Caki2 (cell line): Measurements from ENCODE around the gene FAF1. TPM values are rescaled to one million over a fixed set of nuclear protein-coding genes. Genes with fewer than 3 reads are reported as not detected.

Experiments
- DNase-seq: peaks from one replicate; pipeline ENCODE4 v3.0.0-alpha.2; 2015; ENCODE audit warnings: low read depth
- in situ Hi-C: cut with HindIII; loops from 2 replicates; pipeline ENCODE4 v1.10.0; 2016; ENCODE audit warnings: low sequenced_read_pairs, low pct_unique_long_range_greater_than_20kb, mixed read lengths
- total RNA-seq: library from RNA; depleted of rRNA; stranded (reverse); fragments of >200 nt; shearing (Covaris generic); gene quantifications from 2 replicates; pipeline ENCODE4 v1.2.3, GENCODE V29; 2014; ENCODE audit warnings: low replicate concordance

FAF1 gene
- total RNA-seq, 1 experiment from 2014 or later: 23.7 TPM

DNA sequence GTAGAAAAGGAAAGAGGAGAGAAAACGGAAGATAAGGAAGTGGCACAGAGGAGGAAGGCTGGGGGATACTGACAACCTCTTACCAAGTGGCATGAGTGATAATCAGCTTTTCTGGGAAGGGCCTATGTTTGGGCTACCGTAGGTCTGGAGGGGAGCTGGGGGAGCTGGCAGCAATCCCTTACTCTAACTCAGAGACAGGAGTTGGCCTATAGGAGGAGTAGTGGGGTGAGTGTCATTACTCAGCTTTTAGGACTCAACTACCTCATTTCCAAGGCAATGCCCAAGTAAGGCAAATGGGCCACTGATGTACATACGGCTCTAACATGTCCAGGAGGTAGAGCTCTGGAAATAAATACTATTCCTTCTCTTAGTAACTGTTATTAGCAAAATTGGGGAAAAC lies 488.1 kb downstream of the FAF1 start:
- in situ Hi-C loops: no loop called here
- DNase-seq: no peak

DNA sequence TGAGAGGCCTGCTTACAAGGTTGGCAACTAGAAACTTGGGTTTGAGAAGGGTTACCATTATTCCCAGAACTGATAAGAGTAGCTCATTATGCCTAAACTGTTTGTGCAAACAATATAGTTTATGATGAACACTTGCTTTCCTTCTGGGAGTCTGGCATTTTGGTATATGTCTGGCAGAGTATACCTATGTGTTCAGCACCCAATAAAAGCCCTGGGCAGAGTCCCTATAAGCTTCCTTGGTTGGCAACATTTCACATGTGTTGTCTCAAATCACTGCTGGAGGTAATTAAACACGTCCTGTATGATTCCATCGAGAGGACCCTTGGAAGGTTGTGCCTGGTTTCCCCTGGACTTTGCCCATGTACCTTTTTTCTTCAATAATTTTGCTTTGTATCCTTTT lies 497.1 kb downstream of the FAF1 start:
- in situ Hi-C loops: no loop called here
- no peak for DNase-seq

DNA sequence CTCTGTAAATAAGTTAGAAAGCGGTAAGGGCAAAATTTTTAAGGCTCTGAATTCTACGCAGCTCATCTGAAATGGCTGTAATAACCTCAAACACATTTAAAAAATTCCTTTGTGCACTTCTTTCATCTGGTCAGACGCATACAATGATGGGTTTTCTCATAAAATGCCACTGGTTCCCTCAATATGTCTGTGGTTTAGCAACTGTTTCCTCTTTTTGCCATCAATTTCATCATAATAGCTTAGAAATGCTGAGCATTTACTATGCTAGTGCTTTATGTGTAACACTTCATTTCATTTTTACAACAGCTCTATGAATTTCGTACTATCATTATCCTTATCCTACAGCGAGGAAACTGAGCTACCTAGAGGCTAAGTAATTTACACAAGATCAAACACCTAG lies 501.6 kb downstream of the FAF1 start:
- in situ Hi-C loops: no loop called here

DNA sequence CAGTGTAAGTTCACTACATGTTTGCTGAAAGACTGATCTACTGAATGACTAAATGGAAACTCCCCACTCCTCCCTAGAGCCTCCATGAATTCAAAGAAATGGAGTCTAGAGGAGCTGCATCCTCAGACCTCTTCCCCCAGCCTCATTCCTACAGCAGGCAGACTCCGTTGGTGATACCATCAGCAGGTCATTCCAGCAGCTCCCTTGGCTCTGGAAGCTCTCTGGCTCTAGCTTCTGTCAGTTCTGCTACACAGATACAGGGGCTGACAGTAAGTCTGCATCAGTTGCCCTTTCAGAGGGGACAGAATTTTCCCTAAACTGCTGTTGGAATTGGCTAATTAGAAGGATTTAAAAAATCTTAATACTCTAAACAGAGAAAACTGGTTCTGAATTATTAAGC lies 505.2 kb downstream of the FAF1 start:
- DNase-seq: no peak
- in situ Hi-C loops: no loop called here

More for the DNA sequence above, 501.6 kb downstream of the FAF1 start:
- DNase-seq: no peak

DNA sequence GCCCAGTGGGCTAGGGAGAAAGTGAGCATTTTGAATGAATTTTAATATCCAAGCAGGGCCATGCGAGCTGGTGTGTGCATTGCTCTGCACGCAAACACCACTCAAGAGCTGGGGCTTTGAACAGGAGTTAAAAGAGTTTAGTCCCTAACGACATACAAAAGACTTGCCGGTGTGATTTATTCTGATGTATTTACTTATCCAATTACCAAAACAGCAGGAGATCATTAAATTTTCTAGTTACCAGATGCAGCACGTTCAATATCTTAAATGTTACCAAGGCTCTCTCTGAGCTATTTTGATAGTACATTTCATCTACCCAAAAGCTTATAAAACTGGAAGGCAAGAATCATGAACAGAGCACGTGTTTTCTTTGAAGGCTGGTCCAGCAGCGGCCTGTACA lies 506.8 kb downstream of the FAF1 start:
- no peak for DNase-seq
- in situ Hi-C loops: no loop called here

DNA sequence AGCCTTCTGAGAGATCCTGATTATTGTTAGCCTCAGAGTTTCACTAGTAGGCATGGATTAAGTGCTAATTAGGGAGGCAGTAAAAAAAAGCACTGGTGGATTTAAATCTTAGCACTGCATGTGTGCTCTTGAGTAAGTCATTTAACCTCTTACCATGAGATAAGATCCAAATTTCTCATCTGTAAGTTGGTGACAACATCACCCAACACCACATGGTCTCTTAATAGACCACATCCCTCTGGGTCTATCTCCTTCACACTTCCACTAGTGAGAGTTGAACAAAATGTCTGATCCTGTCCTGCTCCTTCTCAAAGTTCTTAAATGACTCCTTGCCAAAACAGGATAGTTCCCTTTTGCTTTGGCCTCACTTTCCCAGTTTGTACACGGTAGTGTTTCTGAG lies 507.4 kb downstream of the FAF1 start:
- in situ Hi-C loops: no loop called here

DNA sequence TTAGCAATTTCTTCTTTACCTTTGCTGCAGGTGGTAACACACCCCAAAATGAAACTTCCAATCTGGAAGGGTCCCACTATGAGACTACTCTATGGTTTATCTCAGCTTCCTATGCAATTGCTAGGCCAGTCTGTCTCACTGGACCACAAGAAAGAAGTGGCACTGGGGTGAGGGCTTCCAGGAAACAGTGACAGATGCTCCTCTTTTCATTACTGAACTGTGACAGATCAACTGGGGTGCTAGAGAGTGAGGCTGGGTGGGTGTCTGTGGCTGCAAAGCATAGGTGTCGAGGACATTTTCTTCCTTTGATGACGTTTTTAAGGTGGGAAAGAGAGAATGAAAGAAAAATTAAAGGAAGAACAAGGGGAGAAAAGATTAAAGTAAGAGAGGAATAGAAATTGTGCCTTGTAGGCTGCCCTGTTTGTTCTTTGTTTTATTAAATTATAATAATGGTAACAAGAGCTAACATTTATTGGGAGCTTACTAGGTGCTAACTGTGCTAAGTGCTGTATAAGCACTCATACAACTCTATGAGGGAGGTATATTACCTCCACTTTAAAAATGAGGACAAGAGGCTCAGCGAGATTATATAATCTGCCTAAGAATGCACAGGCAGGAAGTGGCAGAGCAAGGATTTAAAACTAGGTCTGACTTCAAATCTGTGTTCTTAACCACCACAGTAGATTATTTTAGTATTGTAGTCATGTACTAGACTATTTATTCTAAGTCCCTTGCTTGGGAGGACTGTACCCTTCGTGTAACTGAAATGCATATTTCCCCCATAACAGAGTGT lies 509.0 kb downstream of the FAF1 start:
- in situ Hi-C loops: no loop called here
- DNase-seq: no peak

More for the DNA sequence above, 507.4 kb downstream of the FAF1 start:
- no peak for DNase-seq

DNA sequence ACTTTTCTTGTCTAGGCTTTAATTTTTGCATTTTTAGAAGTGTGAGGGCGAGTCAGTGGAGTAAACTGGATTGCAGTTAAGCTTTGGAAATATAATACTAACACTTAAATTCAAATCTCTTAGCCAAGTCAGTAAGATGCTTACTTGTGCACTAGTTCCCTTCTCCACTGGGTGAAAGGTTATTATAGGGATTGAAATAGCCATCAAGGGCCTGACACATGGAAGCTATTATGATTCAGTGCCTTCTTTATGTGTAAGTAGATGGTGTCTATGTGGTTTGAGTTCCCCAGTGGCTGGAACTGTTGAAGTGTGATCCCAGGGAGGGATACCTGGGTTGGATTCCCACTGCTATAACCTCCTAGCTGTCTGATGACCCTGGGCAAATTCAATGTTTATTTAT lies 512.1 kb downstream of the FAF1 start:
- in situ Hi-C loops: no loop called here

DNA sequence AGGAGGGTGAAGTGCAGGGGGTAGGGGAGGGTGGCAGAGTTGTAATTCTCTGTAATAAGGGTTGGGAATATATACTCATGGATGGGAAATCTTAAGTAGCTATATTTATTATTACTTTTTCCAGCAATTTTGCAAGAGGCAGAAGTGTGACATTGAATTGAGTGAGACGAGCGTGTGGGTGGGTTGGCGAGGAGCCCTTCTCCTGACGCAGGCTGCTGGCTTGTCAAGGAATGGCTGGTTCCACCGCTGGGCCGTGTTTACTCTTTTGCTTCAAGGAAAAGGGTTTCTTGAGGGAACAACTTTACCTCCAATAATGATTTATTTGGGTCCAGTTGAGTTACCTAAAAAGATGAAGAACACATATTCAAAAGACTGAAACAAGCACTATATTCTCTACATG lies 518.9 kb downstream of the FAF1 start:
- in situ Hi-C loops: no loop called here
- DNase-seq: no peak

More for the DNA sequence above, 512.1 kb downstream of the FAF1 start:
- no peak for DNase-seq

DNA sequence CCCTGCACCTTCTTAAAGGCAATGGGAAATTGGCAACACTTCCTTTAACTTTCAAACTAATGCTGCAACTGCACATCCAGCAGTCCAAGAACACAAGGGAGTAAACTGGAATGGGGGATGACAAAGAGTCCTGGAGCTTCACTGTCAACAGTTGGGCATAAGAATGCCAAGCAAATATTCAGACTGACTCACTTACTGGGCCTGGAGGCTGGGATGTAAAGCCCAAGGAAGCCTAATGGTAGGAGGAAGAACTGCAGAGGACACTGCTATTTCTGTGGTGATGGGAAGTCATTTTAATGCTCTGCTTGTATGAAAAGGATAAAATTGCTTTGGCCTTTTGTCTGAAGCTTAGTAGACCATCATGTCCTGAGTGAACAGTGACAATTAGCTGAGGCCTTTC lies 521.1 kb downstream of the FAF1 start:
- in situ Hi-C loops: no loop called here
- no peak for DNase-seq

DNA sequence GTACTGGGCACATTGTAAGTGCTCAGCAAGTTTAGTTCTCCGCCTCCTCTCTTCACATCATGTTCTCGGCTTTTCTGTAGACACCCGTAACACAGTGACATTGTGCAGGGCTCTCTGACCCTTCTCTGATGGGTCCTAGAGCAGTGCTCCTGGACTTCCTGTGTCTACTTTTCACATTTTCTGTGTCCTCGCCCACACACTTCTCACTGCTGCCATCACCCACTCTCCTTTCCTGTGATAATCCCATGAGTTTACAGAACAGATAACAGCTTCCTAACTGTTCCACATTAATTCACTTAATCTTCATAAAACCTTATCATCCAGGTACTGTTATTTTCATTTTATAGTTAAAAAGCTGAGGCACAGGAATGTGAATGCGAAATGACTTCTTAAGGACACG lies 523.6 kb downstream of the FAF1 start:
- in situ Hi-C loops: no loop called here
- no peak for DNase-seq

DNA sequence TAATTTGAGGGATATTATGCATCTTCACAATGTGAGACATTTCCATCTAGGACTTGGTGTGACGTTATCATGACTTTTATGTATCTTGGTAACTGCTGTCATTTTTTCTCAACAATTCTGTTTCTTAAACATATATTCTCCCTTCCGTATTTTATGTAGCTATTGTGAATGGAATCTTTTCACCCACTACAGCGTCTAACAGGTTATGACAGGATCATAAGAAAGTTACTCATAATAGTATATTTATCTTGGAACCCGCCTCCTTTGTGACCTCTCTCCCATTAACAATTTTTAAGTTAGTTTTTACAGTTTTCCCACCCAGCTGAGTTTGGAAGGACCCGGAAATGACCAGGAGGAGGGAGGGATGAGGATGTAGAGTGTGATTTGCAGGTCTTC lies 530.1 kb downstream of the FAF1 start:
- in situ Hi-C loops: no loop called here

DNA sequence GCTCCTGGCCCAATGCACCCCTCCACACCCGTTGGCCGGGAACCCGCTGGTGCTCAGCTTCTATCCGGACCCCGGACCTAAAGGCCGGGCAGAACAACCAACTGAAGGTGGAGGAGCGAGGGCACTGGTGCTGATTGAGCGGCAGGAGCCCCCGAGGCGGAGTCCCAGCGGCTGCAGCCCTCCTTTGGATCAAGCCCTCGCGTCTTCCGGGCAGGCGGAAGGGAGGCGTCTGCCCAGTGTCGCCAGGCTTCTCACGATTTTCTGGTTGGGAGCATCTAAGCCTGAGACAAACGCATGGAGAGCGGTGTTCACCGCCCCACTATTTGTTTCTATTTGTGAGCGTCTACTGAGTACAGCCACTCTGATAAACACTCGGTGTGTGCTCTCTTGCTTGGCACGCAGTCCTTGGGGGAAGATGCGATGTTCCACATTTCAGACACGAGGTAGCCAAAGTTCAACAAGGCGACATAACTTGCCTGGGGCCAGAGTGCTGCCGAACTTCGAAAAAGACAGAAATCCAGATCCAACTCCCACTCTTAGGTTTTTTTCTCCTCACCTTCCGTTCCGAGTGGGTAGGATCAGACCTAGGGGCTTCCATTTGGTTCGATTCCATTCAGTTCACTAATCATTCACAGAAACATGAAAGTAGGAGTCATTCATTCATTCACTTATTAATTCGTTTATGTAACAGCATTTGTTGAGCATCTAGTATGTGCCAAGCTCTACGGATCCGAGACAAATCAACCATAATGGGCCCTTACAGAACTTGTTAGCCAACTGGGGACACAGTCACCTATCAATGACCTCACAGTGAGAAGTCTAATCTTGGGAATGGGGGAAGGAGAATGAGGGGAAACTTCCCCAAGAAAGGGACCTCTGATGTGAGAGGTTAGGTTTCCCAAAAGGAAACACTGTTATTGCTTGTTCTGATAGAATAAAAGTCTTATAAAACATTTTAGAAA lies 532.0 kb downstream of the FAF1 start:
- in situ Hi-C loops: no loop called here
- no peak for DNase-seq

More for the DNA sequence above, 530.1 kb downstream of the FAF1 start:
- no peak for DNase-seq

DNA sequence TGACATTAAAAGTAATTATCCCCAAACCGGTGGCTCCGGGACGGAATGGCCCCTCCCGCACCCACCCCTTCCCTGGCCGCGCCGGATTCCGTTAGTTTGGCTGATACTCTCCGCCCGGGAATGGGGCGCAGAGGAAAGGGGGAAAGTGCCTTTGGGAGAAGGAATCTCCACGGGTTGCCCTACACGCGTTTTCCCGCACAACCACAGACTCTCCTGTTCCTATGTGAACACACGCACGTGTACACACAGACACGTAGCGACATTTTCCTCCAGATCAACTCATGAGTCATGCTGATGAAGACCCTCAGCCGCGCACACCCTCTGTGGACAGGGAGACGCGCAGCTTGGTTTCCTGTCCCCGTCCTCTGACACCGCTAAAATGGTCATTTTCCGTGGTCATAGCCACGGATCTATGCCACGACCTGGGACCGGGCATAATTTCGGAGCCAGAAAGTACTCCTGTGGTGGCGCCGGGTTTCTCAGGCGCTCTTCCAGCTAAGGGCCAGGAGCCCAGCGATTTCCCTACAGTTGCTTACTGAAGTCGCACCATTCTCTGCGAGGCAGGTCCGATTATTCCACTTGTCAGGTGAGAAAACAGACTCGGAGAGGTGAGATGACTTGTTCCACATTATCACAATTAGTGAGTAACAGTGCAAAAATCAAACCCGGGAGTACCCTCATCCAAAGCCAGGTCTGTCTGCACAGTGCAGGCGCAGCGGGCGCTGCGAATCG lies 532.8 kb downstream of the FAF1 start:
- in situ Hi-C loops: no loop called here
- DNase-seq: no peak

DNA sequence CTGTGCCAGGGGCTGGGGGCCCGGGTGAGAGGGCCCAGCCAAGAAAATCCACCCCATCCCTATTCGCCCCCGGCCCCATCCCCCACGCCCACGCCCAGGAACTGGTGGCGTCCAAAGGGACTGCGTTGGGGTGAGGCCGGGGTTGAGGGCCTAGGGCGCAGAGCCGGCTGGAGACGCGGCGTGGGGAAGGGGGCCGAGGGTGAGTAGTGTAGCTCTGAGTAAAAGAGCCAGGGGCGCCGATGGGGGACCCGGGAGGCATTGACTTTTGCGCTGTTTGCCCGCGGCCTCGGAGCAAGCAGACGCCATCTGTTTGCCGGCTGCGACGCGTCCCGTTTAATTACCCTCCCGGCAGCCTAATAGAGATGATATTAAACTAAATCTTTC lies 533.4 kb downstream of the FAF1 start:
- in situ Hi-C loops: no loop called here
- DNase-seq: no peak

DNA sequence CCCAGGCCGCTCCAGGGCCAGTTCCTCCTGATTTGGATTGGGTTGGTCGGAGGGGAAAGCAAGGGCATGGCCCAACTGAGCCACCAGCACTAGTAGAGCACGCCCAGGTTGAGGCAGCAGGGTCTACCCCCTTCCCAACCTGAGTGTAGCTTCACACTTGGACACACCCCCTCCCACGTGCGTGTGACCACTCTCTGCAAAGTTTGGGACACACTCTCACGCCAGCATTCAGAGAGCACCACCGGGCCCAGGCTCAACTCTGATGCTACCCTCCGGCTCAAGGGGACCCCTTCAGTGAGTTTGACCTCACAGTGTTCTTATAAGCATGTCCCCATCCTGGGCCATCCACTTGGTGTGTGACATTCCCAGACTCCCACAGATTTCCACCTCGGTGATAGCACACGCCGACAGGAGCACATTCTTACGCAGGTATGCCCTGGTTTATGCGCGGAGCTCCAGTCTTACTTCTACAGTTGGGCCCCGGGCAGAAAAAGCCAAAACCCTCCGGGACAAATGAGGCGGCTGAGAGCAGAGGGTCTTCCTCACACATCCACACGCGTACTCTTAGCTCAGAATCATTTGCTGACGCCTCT lies 533.9 kb downstream of the FAF1 start:
- DNase-seq: no peak
- in situ Hi-C loops: no loop called here

DNA sequence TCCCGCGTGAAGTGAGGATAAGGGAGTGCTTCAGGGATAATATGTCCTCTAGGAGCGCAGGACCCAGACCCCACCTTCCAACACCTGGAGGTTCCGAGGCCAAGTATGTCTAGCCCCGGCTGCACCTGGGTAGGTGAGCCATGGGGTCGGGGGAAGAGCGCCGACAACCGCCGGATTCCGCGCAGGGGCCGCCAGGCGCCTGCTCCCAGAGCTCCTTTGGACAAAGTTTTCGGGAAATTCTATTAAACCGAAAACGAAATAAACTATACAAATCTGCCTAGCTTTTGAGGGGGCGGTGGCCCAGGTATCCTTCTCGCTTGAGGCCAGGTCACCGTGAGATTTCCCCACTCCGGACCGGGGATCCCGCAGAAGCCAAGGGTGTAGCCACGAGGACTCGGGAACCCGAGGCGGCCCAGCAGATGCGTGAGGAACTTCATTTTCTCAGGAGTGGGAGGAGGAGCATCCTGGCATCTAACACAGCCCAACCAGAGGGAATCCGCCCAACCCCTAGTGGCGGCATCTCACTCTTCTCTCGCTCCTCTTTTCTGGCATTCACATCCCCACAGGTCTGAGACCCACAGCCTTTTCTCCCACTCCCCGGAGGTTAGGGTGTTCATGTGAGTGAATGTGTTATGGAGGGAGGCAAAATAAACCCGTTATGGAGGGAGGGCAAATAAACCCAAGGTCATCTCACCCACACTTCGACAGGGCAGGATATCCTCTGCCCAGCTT lies 534.5 kb downstream of the FAF1 start:
- in situ Hi-C loops: no loop called here
- DNase-seq: no peak

DNA sequence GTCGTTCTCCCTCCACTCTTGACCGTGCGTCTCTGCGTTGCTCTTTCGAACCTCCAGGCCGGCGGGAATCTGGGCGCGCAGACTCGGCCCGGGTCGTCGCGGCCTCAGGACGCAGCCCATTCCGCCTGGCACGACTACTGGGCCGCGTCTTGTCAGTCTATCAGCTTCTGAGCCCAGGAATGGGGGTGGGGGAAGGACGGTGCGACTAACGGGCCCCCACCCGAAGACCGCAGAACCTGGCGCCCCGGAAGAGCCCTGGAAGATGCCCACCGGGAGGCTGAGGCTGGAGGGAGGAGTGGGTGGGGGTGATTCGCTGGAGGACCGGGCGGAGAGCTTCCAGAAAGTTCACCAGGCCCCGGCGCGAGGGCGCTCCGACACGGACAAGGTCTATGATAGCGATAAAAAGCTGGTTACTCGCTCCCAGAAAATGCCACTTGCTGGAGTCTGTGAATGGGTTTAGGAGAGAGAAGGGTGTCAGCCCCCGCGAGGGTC lies 535.1 kb downstream of the FAF1 start:
- no peak for DNase-seq
- in situ Hi-C loops: no loop called here
